SK-N-SH (cell line): Measurements from ENCODE around the gene ASB3. TPM values are rescaled to one million over a fixed set of nuclear protein-coding genes. Genes with fewer than 3 reads are reported as not detected.

Experiments used
- CTCF ChIA-PET: fragments of 300-600, 350-600 bp; formaldehyde crosslinking; extraction: SDS; loops from one replicate; lab custom pipeline; 2021; lab: Yijun Ruan, JAX
- POLR2A ChIA-PET: fragments of 350-600 bp; sonication (Branson Sonifier 250); formaldehyde crosslinking; extraction: SDS; loops from one replicate; lab custom pipeline; 2020; ENCODE audit warnings: antibody characterized with exemption, inconsistent platforms; lab: Yijun Ruan, JAX
- DNase-seq: peaks from one replicate; pipeline ENCODE4 v3.0.0; 2012
- H2AFZ ChIP-seq: fragments of 200-600 bp; sonication (generic); 2 replicates; pipeline ENCODE4 v1.8.1; 2016; ENCODE audit warnings: antibody characterized with exemption, mild to moderate bottlenecking, low read depth
- H3F3A ChIP-seq: fragments of 200-600 bp; sonication (generic); replicated peaks from 2 replicates; pipeline ENCODE3; 2016; ENCODE audit warnings: antibody characterized with exemption, mild to moderate bottlenecking; ENCODE audit not compliant: insufficient read depth
- H3K27ac ChIP-seq, 2 experiments: fragments of 200-500 bp in 1 of 2; fragments of 200-600 bp in 1 of 2; sonication (Bioruptor generic) in 1 of 2; sonication (generic), shearing (Covaris generic) in 1 of 2; 2 replicates each; pipeline versions ENCODE4 v1.5.1 to v1.6.1; 2014 to 2016; ENCODE audit warnings: low read depth in 2 of 2, inconsistent platforms in 1 of 2, low read length in 1 of 2, mild to moderate bottlenecking in 1 of 2, mixed read lengths in 1 of 2
- H3K27me3 ChIP-seq: fragments of 200-600 bp; sonication (generic), shearing (Covaris generic); 2 replicates; pipeline ENCODE4 v1.6.1; 2016; ENCODE audit warnings: mixed run types; ENCODE audit not compliant: insufficient read depth
- H3K36me3 ChIP-seq, 2 experiments: fragments of 200-500 bp in 1 of 2; fragments of 200-600 bp in 1 of 2; sonication (Bioruptor generic) in 1 of 2; sonication (generic) in 1 of 2; replicated peaks in 1 of 2; 2 replicates each; pipeline versions ENCODE3 to v1.5.1; 2014 to 2016; ENCODE audit warnings: low read length in 1 of 2, mild to moderate bottlenecking in 1 of 2; ENCODE audit not compliant: insufficient read depth in 2 of 2, control insufficient read depth in 1 of 2
- H3K4me1 ChIP-seq, 2 experiments: fragments of 200-500 bp in 1 of 2; fragments of 200-600 bp in 1 of 2; sonication (Bioruptor generic) in 1 of 2; sonication (generic), shearing (Covaris generic) in 1 of 2; 2 replicates each; pipeline versions ENCODE4 v1.5.1 to v1.6.1; 2014 to 2016; ENCODE audit warnings: low read depth in 1 of 2, low read length in 1 of 2, mixed run types in 1 of 2; ENCODE audit not compliant: insufficient read depth in 2 of 2, control insufficient read depth in 1 of 2
- H3K4me2 ChIP-seq: fragments of 200-600 bp; sonication (generic), shearing (Covaris generic); 2 replicates; pipeline ENCODE4 v1.6.1; 2017; ENCODE audit warnings: mixed run types
- H3K4me3 ChIP-seq, 2 experiments: fragments of 200-500 bp in 1 of 2; fragments of 200-600 bp in 1 of 2; sonication (Bioruptor generic) in 1 of 2; sonication (generic), shearing (Covaris generic) in 1 of 2; 2 replicates each; pipeline versions ENCODE4 v1.5.1 to v1.8.1; 2014 to 2016; ENCODE audit warnings: low read depth in 2 of 2, inconsistent platforms in 1 of 2, low read length in 1 of 2, mild to moderate bottlenecking in 1 of 2, mixed read lengths in 1 of 2, moderate library complexity in 1 of 2
- H3K79me2 ChIP-seq: fragments of 200-600 bp; sonication (generic); 2 replicates; pipeline ENCODE4 v1.8.1; 2017; ENCODE audit warnings: mild to moderate bottlenecking; ENCODE audit not compliant: insufficient read depth
- H3K9ac ChIP-seq: fragments of 200-600 bp; sonication (generic); 2 replicates; pipeline ENCODE4 v1.6.1; 2017; ENCODE audit warnings: mixed run types
- H3K9me2 ChIP-seq: fragments of 200-600 bp; sonication (generic); 2 replicates; pipeline ENCODE4 v1.6.1; 2017; ENCODE audit warnings: mixed run types
- H3K9me3 ChIP-seq: fragments of 200-600 bp; sonication (generic); 2 replicates; pipeline ENCODE4 v1.6.1; 2017; ENCODE audit warnings: mixed run types, mild to moderate bottlenecking, moderate library complexity
- H4K20me1 ChIP-seq: fragments of 200-600 bp; sonication (generic); 2 replicates; pipeline ENCODE4 v1.6.1; 2017; ENCODE audit warnings: mild to moderate bottlenecking, mixed run types; ENCODE audit not compliant: insufficient read depth
- CHD2 ChIP-seq: fragments of 150-350 bp; IDR thresholded peaks from 2 replicates; pipeline ENCODE4 v1.6.1; 2018; ENCODE audit warnings: low read length; ENCODE audit not compliant: partially characterized antibody
- ELF1 ChIP-seq: IDR thresholded peaks from 2 replicates; pipeline ENCODE4 v1.4.0; 2012
- EZH2phosphoT487 ChIP-seq: fragments of 200-600 bp; sonication (generic); IDR thresholded peaks from 2 replicates; pipeline ENCODE4 v1.6.1; 2017; ENCODE audit warnings: low read depth, mixed run types, mild to moderate bottlenecking, antibody characterized with exemption, moderate library complexity, borderline replicate concordance
- FOSL2 ChIP-seq: IDR thresholded peaks from 2 replicates; pipeline ENCODE4 v1.4.0; 2012; ENCODE audit warnings: low read depth, mild to moderate bottlenecking, moderate library complexity, borderline replicate concordance
- FOXM1 ChIP-seq: IDR thresholded peaks from 2 replicates; pipeline ENCODE4 v1.4.0; 2012; ENCODE audit warnings: low read depth, mild to moderate bottlenecking
- GABPA ChIP-seq: IDR thresholded peaks from 2 replicates; pipeline ENCODE4 v1.4.0; 2012; ENCODE audit warnings: low read depth, mild to moderate bottlenecking
- JUND ChIP-seq: IDR thresholded peaks from 2 replicates; pipeline ENCODE4 v1.4.0; 2012
- MAX ChIP-seq: IDR thresholded peaks from 2 replicates; pipeline ENCODE4 v1.4.0; 2012; ENCODE audit warnings: low read depth
- MXI1 ChIP-seq: IDR thresholded peaks from 2 replicates; pipeline ENCODE4 v1.6.1; 2012; ENCODE audit warnings: mild to moderate bottlenecking, low read depth, low read length, improper control_type of control experiment
- NFIC ChIP-seq: IDR thresholded peaks from 2 replicates; pipeline ENCODE4 v1.4.0; 2012; ENCODE audit warnings: borderline replicate concordance
- NRF1 ChIP-seq: IDR thresholded peaks from 2 replicates; pipeline ENCODE4 v1.6.1; 2012; ENCODE audit warnings: low read depth, mild to moderate bottlenecking, low read length
- RAD21 ChIP-seq: IDR thresholded peaks from 2 replicates; pipeline ENCODE4 v1.6.1; 2012; ENCODE audit warnings: mild to moderate bottlenecking, low read length
- RCOR1 ChIP-seq: fragments of 150-350 bp; IDR thresholded peaks from 2 replicates; pipeline ENCODE4 v1.6.1; 2017; ENCODE audit warnings: antibody characterized with exemption, low read length
- RFX5 ChIP-seq: IDR thresholded peaks from 2 replicates; pipeline ENCODE4 v1.6.1; 2012; ENCODE audit warnings: mild to moderate bottlenecking, improper control_type of control experiment, low read length
- RXRA ChIP-seq: IDR thresholded peaks from 2 replicates; pipeline ENCODE4 v1.4.0; 2012; ENCODE audit warnings: low read depth, mild to moderate bottlenecking, borderline replicate concordance
- SIN3A ChIP-seq: IDR thresholded peaks from 2 replicates; pipeline ENCODE4 v1.6.1; 2012; ENCODE audit warnings: low read depth, mild to moderate bottlenecking, low read length, moderate library complexity, borderline replicate concordance
- TAF1 ChIP-seq: IDR thresholded peaks from 2 replicates; pipeline ENCODE4 v1.6.1; 2012; ENCODE audit warnings: low read depth, mild to moderate bottlenecking, low read length, moderate library complexity, borderline replicate concordance
- TEAD4 ChIP-seq: IDR thresholded peaks from 2 replicates; pipeline ENCODE4 v1.4.0; 2012; ENCODE audit warnings: mild to moderate bottlenecking, borderline replicate concordance; ENCODE audit not compliant: insufficient read depth
- USF1 ChIP-seq: IDR thresholded peaks from 2 replicates; pipeline ENCODE4 v1.4.0; 2012; ENCODE audit warnings: low read depth, borderline replicate concordance
- YY1 ChIP-seq: IDR thresholded peaks from 2 replicates; pipeline ENCODE4 v1.4.0; 2012; ENCODE audit warnings: low read depth, mild to moderate bottlenecking
- ZBTB33 ChIP-seq: IDR thresholded peaks from 2 replicates; pipeline ENCODE4 v1.4.0; 2012; ENCODE audit warnings: low read depth, borderline replicate concordance
- WGBS: methylation state at CpG from one replicate; pipeline ENCODE4 v1.1.6; 2017; ENCODE audit warnings: low lambda C conversion rate; 5-methylcytosine and 5-hydroxymethylcytosine counted together
- polyA plus RNA-seq, 3 experiments: library from polyadenylated mRNA; depleted of rRNA; stranded (reverse); fragments of >200 nt; gene quantifications; 2 replicates each; pipeline ENCODE4 v1.2.3, GENCODE V29; 2012

The ASB3 gene
- polyA plus RNA-seq, 1 of the 3 experiments (the other 2 are of a cell fraction): 16.2 TPM

GRCh38 chr2:53756644-53757043 is 30.1 kb downstream of the ASB3 start:
- no peak for DNase-seq
- H3K9ac ChIP-seq: no peak overlapping the region
- no peak for TF ChIP-seq GABPA
- no peak for TF ChIP-seq RCOR1
- no peak for TF ChIP-seq JUND
- TF ChIP-seq NRF1: no peak
- no peak for TF ChIP-seq MXI1
- TF ChIP-seq YY1: no peak
- TF ChIP-seq ELF1: no peak
- no peak for TF ChIP-seq USF1
- TF ChIP-seq ZBTB33: no peak
- TF ChIP-seq CHD2: no peak
- TF ChIP-seq FOSL2: no peak
- no peak for TF ChIP-seq EZH2phosphoT487
- no peak for TF ChIP-seq RXRA
- no peak for TF ChIP-seq TEAD4
- no peak overlapping the region for H3K27ac ChIP-seq
- peaks cover 0 to 5% of the 10 kb centered on the region in 2 experiments; a peak in 1 of 4 replicates for H3K4me1 ChIP-seq
- H3K4me3 ChIP-seq: no peak overlapping the region
- no peak overlapping the region for H3K4me2 ChIP-seq
- no peak overlapping the region for H2AFZ ChIP-seq
- ChIA-PET POLR2A (no interaction called here), CTCF (no interaction called here)
- no peaks in the 10 kb centered on the region for H3K27me3 ChIP-seq
- no peaks in the 10 kb centered on the region for H3K9me2 ChIP-seq
- peaks cover 10% of the 10 kb centered on the region for H3F3A ChIP-seq
- H3K36me3 ChIP-seq: peaks cover 11 to 13% of the 10 kb centered on the region in 2 experiments
- no peaks in the 10 kb centered on the region for H3K9me3 ChIP-seq
- no peaks in the 10 kb centered on the region for H4K20me1 ChIP-seq
- WGBS: 98% methylated on average over 15 of the region's 15 CpGs
- peaks cover 2% of the 10 kb centered on the region; the same call in 1 of the 2 replicates for H3K79me2 ChIP-seq

GRCh38 chr2:53755121-53755520 is 31.6 kb downstream of the ASB3 start:
- Histone ChIP-seq H3K4me1 (peaks cover 0 to 5% of the 10 kb centered on the region in 2 experiments; a peak in 1 of 4 replicates), H3K4me3 (no peak overlapping the region), H3K9ac (no peak overlapping the region), H3F3A (peaks cover 15% of the 10 kb centered on the region), H3K9me3 (no peaks in the 10 kb centered on the region), H2AFZ (no peak overlapping the region), H3K9me2 (no peaks in the 10 kb centered on the region), H3K27ac (no peak overlapping the region), H4K20me1 (no peaks in the 10 kb centered on the region), H3K27me3 (no peaks in the 10 kb centered on the region), H3K36me3 (peaks cover 8 to 14% of the 10 kb centered on the region in 2 experiments), H3K4me2 (no peak overlapping the region), H3K79me2 (peaks cover 2% of the 10 kb centered on the region; the same call in 1 of the 2 replicates)
- ChIA-PET POLR2A (no interaction called here), CTCF (no interaction called here)
- DNase-seq: no peak
- WGBS: 86% methylated on average over 2 of the region's 2 CpGs
- TF ChIP-seq SIN3A: no peak
- TF ChIP-seq NRF1: no peak
- TF ChIP-seq FOXM1: no peak
- TF ChIP-seq RXRA: no peak
- no peak for TF ChIP-seq NFIC
- TF ChIP-seq RAD21: no peak
- TF ChIP-seq EZH2phosphoT487: no peak
- no peak for TF ChIP-seq FOSL2
- TF ChIP-seq MAX: no peak
- no peak for TF ChIP-seq TAF1
- TF ChIP-seq ELF1: no peak
- no peak for TF ChIP-seq RFX5
- TF ChIP-seq USF1: no peak
- no peak for TF ChIP-seq ZBTB33
